BE2C (cell line): ENCODE data around the gene GSE1.

Experiments
- DNase-seq: peaks from one replicate; pipeline ENCODE4 v3.0.0-alpha.2; 2020
- H3K27me3 ChIP-seq: fragments of 250-450 bp; sonication (Bioruptor Pico); 2 replicates; pipeline ENCODE4 v1.5.1; 2020; ENCODE audit warnings: mild to moderate bottlenecking
- H3K36me3 ChIP-seq: fragments of 250-450 bp; sonication (Bioruptor Pico); 2 replicates; pipeline ENCODE4 v1.5.1; 2020; ENCODE audit warnings: mild to moderate bottlenecking
- H3K4me1 ChIP-seq: fragments of 250-450 bp; sonication (Bioruptor Pico); 2 replicates; pipeline ENCODE4 v1.5.1; 2020
- H3K4me3 ChIP-seq: 2 replicates; pipeline ENCODE4 v1.5.1; 2011; ENCODE audit warnings: low read depth, low read length
- H3K9me3 ChIP-seq: fragments of 250-450 bp; sonication (Bioruptor Pico); 2 replicates; pipeline ENCODE4 v1.5.1; 2020
- CTCF ChIP-seq: IDR thresholded peaks from 2 replicates; pipeline ENCODE4 v1.5.1; 2012; ENCODE audit warnings: mild to moderate bottlenecking, low read depth, low read length

Gene GSE1

DNA sequence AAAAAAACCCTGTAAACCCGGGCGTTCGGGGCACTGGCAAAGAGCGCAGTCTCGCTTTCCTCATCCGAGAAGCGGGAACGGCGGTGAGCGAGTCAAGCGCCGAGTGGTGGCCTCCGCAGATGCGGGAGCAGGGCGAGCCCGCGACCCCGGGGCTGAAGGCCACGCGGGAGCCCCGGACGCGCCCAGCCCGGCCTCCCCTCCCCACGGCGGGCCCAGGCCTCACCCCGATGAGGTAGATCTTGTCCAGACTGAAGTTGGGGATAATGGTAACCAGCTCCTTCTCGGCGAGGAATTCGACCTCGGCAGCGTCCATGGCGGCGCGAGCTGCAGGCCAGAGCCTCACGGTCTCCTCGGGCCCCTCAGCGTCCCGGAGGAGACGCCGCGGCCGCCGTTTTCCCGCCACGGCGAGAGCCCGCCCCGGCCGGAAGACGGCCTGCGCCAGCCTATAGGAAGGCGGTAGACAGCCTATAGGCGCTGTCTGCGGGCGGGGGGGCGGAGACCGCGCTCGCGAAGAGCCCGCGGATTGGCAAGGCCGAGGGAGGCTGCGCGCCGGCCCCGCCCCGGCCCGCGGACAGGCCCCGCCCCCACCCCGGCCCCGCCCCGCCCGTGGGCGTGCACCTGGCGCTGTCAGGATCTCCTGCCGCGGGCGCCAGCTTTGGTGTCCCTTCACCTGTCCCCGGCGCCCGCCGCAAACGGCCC, 75.6 kb downstream of the GSE1 start, which contains the start of gene GINS2:
Gene GINS2, minus strand, starts transcription at position 369 of the 699 bp plus-strand sequence. Its CDS starts 56 bp downstream, at position 313.
- H3K9me3 ChIP-seq = no peaks in the 10 kb centered on the region
- peaks cover 15% of the 10 kb centered on the region for H3K36me3 ChIP-seq
- peak; percentile 97 for DNase-seq
- TF ChIP-seq CTCF = no peak
- H3K4me1 ChIP-seq = no peaks in the 10 kb centered on the region
- peak within 1 kb of the TSS; percentile 66 for H3K4me3 ChIP-seq
- H3K27me3 ChIP-seq = no peaks in the 10 kb centered on the region

DNA sequence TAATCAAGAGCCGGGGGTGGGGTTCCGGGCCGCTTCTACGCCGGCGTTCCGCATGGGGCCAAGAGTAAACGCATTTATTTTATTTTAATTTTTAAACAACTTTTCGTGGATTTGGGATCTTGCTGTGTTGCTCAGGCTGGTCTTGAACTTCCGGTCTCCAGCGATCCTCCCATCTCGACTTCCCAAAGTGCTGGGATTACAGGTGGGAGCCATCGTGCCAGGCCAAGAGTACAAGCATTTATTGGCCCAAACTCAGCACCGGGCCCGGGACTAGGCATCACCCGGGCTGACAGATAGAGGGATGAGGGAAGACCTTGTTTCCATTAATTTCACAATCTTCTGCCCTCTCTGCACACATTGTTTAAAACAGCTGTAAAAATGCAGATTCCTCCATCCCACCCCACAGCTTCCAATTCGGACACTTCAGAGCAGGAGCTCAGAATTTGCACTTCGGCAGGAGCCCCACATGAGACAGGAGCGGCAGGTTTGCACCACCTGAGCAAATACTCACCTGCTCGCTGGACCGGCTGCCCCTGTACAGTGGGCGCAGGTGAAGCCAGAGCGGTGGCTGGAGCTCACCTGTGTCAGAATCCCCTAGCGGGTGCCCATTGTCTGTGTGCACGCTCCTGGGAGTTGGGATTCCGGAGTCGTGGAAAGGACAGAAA, 76.3 kb downstream of the GSE1 start:
- no peaks in the 10 kb centered on the region for H3K27me3 ChIP-seq
- H3K4me1 ChIP-seq = no peaks in the 10 kb centered on the region
- no peak for DNase-seq
- no peaks in the 10 kb centered on the region for H3K9me3 ChIP-seq
- no peak for TF ChIP-seq CTCF
- peaks cover 10% of the 10 kb centered on the region for H3K36me3 ChIP-seq
- peak overlapping the region; percentile 44 for H3K4me3 ChIP-seq

DNA sequence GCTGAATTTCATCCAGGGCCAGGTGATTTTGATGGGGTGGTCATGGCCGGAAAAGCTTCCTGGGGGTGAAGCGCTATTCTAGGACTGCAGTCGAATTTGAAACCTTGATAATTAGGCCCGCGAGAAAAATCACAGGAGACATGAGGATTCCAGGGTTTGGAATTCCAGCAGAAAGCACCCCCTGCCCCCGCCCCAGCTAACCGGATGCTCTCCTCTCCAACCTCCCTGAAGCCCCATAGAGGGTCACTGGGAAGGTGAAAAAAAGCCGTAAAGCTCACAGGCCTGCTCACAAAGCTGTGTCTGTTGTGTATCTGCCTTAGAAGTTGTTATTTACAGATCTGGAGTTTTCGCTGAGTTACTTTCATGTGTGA, 76.8 kb downstream of the GSE1 start:
- TF ChIP-seq CTCF = no peak
- Histone ChIP-seq H3K27me3 (no peaks in the 10 kb centered on the region), H3K4me1 (no peaks in the 10 kb centered on the region), H3K4me3 (no peak overlapping the region), H3K9me3 (no peaks in the 10 kb centered on the region), H3K36me3 (peaks cover 10% of the 10 kb centered on the region)
- DNase-seq = no peak

- no peak overlapping the region for H3K4me3 ChIP-seq
- no peaks in the 10 kb centered on the region for H3K27me3 ChIP-seq
- no peak for TF ChIP-seq CTCF
- DNase-seq = no peak
- no peaks in the 10 kb centered on the region for H3K4me1 ChIP-seq
- H3K9me3 ChIP-seq = no peaks in the 10 kb centered on the region
- peaks cover 10% of the 10 kb centered on the region for H3K36me3 ChIP-seq
Measured at GRCh38 chr16:85690469-85691064, 77.4 kb downstream of the GSE1 start.

DNA sequence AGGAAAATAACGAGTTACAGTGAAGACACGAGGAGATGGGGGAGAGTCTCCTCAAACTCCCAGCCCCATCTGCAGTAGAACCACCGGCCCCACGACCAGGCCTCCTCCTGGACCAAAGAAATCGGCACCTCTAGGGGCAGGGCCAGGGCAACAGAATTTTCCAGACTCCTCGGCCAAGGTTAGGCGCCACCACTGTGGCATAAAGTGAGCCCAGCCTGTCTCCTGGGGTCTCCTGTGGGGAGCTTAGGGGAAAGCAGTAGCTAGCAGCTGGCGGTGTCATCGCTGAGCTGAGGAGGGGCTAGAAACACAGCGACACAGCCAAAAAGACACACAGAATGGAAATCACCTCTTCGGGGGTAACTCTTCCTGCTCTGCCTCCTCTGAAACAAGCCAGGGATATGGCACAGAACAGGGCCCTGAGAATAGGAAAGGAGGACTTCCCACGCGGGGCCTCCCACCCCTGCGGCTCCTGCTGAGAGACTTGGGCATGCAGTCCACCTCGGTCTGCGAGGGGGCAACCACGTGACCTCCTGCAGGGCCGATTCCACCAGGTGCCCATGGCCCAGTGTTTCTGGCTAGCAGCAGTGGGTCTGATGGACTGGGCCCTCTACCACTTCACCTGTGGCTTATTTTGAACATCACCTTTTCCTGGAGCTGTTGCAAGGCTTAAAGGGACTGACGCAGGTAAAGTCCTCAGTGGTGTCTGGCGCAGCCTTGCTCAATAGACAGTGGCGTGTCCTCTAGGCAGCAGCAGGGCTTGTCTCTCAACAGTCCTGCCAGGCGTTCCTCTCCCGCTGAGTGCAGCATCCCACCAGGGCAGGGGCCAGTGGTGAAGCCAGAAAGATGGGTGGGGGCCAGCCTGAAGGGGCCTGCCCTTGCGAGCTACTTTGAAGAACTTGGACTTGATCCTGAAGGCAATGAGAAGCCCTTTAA, 82.3 kb downstream of the GSE1 start:
- TF ChIP-seq CTCF = no peak
- Histone ChIP-seq H3K9me3 (no peaks in the 10 kb centered on the region), H3K27me3 (no peaks in the 10 kb centered on the region), H3K36me3 (no peaks in the 10 kb centered on the region), H3K4me3 (no peak overlapping the region), H3K4me1 (no peaks in the 10 kb centered on the region)
- DNase-seq = no peak
